ENCODE measurements around the gene PJA2. TPM values are rescaled to one million over a fixed set of nuclear protein-coding genes. Genes with fewer than 3 reads are reported as not detected.
"Not testable (repeated sequence)": the region's sequence is repeated elsewhere in the genome, so short reads cannot be mapped to it uniquely, and the experiment has no call there.

PJA2 gene
- total RNA-seq, 4 donors from 2014 or later, result 160 to 297 (median 181) TPM

DNA sequence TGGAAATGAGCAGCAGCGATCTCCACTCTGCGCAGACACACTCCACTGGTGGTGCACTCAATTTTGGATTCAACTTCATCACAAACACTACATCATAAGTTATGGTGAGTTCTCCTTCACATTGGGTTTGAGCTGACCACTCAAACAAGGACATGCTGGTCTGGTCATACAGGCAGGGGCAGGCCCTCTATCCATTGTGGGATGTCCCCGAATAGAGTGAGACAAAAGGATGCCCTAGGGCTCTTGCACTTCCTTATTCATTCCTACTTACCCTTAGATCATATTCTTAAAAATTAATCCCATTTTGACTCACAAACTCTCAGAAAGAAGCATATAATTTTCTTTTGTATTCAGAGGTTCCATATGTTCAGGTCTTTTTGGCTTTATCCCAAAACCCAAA is 16.3 kb upstream of the PJA2 start:
- no peak for ATAC-seq
- Histone ChIP-seq H3K4me1 (peaks cover 0 to 20% (median 0%) of the 10 kb centered on the region in 3 donors), H3K36me3 (no peaks in the 10 kb centered on the region), H3K27ac (no peak overlapping the region), H3K4me3 (no peak overlapping the region), H3K27me3 (no peaks in the 10 kb centered on the region), H3K9me3 (no peaks in the 10 kb centered on the region)
- no peak for TF ChIP-seq EP300 (IDR thresholded peaks at IDR 0.05)
- TF ChIP-seq, protein P1, sequence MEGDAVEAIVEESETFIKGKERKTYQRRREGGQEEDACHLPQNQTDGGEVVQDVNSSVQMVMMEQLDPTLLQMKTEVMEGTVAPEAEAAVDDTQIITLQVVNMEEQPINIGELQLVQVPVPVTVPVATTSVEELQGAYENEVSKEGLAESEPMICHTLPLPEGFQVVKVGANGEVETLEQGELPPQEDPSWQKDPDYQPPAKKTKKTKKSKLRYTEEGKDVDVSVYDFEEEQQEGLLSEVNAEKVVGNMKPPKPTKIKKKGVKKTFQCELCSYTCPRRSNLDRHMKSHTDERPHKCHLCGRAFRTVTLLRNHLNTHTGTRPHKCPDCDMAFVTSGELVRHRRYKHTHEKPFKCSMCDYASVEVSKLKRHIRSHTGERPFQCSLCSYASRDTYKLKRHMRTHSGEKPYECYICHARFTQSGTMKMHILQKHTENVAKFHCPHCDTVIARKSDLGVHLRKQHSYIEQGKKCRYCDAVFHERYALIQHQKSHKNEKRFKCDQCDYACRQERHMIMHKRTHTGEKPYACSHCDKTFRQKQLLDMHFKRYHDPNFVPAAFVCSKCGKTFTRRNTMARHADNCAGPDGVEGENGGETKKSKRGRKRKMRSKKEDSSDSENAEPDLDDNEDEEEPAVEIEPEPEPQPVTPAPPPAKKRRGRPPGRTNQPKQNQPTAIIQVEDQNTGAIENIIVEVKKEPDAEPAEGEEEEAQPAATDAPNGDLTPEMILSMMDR (IDR thresholded peaks at IDR 0.05), result no peak
- TF ChIP-seq POLR2A (IDR thresholded peaks at IDR 0.05), result no peak
- TF ChIP-seq POLR2AphosphoS5 (IDR thresholded peaks at IDR 0.05), result no peak
- 93 to 96% methylated on average over 2 to 3 of the region's 3 CpGs for WGBS, 2 donors (ENCODE audit: low coverage in 1 of 2)

DNA sequence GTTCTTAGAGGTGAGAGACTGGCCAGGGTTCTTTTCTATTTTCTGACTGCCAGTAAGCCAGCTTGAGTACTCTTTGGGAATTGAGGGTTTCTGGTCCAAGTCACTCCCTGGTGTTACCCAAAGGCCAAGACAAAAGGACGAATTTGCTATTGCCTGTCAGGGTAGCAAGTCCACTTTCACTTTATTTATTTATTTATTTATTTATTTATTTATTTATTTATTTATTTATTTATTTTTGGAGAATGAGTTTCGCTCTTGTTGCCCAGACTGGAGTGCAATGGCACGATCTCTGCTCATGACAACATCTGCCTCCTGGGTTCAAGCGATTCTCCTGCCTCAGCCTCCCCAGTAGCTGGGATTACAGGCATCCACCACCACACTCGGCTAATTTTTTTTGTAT is 15.7 kb upstream of the PJA2 start:
- WGBS, 2 donors (ENCODE audit: low coverage in 1 of 2), result 97% methylated on average over 3 of the region's 5 CpGs; no CpG with 5 or more reads in 1 of the 2 donors
- not testable (repeated sequence) for H3K27ac ChIP-seq, H3K4me3 ChIP-seq, H3K9me3 ChIP-seq, H3K27me3 ChIP-seq, H3K36me3 ChIP-seq, ATAC-seq
- peaks cover 0 to 20% (median 0%) of the 10 kb centered on the region in 3 donors for H3K4me1 ChIP-seq

DNA sequence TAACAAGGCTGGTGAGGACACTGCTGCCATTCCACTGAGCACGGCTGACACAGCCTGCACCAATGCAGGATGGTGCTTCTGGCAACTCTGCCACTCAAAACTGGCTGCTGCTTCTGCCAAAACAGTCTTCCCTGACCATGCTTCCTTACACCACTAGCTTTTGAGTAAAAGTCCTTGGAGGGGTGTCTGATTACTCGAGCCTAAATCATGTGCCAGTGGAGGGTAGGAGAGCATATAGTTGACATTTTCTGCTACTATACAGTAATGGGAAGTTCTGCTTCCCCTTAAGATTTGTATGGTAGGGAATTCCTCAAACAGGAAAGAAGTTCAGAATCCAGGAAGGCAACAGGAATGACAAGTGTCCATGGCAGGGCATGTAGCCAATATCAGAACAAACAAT is 12.2 kb upstream of the PJA2 start:
- no peak for ATAC-seq
- Histone ChIP-seq H3K27ac (no peak overlapping the region), H3K4me3 (no peak overlapping the region), H3K4me1 (peaks cover 0 to 6% (median 0%) of the 10 kb centered on the region in 3 donors), H3K27me3 (no peaks in the 10 kb centered on the region), H3K36me3 (no peaks in the 10 kb centered on the region), H3K9me3 (no peaks in the 10 kb centered on the region)
- TF ChIP-seq POLR2AphosphoS5 (IDR thresholded peaks at IDR 0.05), result no peak
- TF ChIP-seq POLR2A (IDR thresholded peaks at IDR 0.05), result no peak
- no peak for TF ChIP-seq EP300 (IDR thresholded peaks at IDR 0.05)
- TF ChIP-seq, protein P1 (IDR thresholded peaks at IDR 0.05), result no peak
- 56% methylated on average over 2 of the region's 2 CpGs; no CpG with 5 or more reads in 1 of the 2 donors for WGBS, 2 donors (ENCODE audit: low coverage in 1 of 2)

DNA sequence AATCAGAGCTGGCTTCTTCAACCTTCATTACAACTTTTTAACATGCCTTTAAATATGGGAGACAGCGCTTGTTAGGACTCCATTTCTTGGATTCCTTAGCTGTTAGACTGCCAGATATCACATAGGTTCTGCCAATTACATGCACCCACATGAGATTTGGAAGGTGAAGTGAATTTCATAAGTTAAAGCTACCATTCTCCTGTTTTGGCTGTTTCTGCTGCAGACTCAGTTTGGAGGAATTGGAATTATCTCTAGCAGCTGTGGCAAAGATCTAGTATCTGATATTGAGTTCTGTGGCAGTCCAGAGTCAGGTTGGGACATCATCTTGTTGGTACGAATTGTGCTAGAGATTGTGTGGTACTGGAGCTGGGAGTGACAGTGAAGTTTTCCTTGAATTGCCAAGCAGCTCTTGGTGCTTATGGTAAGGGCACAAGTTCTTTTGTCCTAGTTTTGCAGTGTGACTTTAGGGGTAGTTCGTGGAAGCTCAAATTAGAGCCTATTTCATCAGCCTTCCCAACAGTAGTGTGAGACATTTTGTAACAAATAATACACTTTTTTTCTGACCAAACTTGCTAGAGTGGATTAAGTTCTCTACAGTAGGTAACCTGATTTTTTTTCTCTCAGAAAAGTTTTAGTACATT is 9.1 kb upstream of the PJA2 start:
- peaks cover 0 to 5% (median 0%) of the 10 kb centered on the region in 3 donors for H3K9me3 ChIP-seq
- TF ChIP-seq, protein P1 (IDR thresholded peaks at IDR 0.05), result no peak
- TF ChIP-seq POLR2AphosphoS5 (IDR thresholded peaks at IDR 0.05), result no peak
- TF ChIP-seq EP300 (IDR thresholded peaks at IDR 0.05), result no peak
- TF ChIP-seq POLR2A (IDR thresholded peaks at IDR 0.05), result no peak
- no peak overlapping the region for H3K4me3 ChIP-seq
- H3K4me1 ChIP-seq, result peaks cover 0 to 3% (median 0%) of the 10 kb centered on the region in 3 donors
- no peak for ATAC-seq
- H3K36me3 ChIP-seq, result no peaks in the 10 kb centered on the region
- H3K27me3 ChIP-seq, result no peaks in the 10 kb centered on the region
- H3K27ac ChIP-seq, result peak overlapping the region in 1 of 4 donors; percentile 9
- 82 to 89% methylated on average over 1 to 3 of the region's 3 CpGs for WGBS, 2 donors (ENCODE audit: low coverage in 1 of 2)

DNA sequence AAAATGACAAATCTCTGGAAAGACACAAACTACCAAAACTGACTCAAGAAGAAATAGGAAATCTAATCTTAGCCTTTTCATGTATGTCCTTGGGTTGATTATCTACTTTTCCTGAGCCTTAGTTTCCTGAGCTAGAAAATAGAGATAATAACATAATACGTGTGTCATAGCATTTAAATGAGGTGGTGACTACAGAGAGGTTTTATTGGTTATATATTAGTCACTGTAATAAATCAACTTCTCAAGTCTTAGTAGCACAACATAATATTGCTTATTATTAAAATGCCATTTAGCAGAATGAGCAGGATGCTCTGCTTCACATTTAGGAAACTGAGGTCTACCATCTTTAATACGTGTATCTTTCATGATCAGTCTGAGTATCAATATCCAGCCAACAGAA is 7.1 kb upstream of the PJA2 start:
- ATAC-seq, result no peak
- Histone ChIP-seq H3K4me1 (peaks cover 12 to 22% (median 14%) of the 10 kb centered on the region in 3 donors), H3K9me3 (peaks cover 0 to 5% (median 0%) of the 10 kb centered on the region in 3 donors), H3K27ac (no peak overlapping the region), H3K36me3 (no peaks in the 10 kb centered on the region), H3K27me3 (no peaks in the 10 kb centered on the region), H3K4me3 (no peak overlapping the region)
- 69 to 90% methylated on average over 2 of the region's 2 CpGs for WGBS, 2 donors (ENCODE audit: low coverage in 1 of 2)
- TF ChIP-seq POLR2AphosphoS5 (IDR thresholded peaks at IDR 0.05) (no peak), POLR2A (IDR thresholded peaks at IDR 0.05) (no peak), EP300 (IDR thresholded peaks at IDR 0.05) (no peak)
- TF ChIP-seq, protein P1 (IDR thresholded peaks at IDR 0.05), result no peak

DNA sequence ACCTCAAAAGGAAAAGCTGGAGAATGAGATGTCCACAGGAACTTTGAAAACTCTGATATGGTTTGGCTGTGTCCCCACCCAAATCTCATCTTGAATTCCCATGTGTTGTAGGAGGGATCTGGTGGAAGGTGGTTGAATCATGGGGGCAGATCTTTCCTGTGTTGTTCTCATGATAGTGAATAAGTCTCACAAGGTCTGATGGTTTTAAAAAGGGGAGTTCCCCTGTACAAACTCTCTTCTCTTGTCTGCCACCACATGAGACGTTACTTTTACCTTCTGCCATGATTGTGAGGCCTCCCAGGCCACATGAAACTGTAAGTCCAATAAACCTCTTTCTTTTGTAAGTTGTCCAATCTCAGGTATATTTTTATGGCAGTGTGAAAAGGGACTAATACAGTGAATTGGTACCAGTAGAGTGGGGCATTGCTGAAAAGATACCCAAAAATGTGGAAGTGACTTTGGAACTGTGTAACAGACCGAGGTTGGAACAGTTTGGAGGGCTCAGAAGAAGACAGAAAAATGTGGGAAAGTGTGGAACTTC is 4.2 kb upstream of the PJA2 start:
- not testable (repeated sequence) for H3K9me3 ChIP-seq, ATAC-seq, H3K4me3 ChIP-seq, H3K36me3 ChIP-seq, H3K27me3 ChIP-seq
- 90 to 94% methylated on average over 2 of the region's 2 CpGs for WGBS, 2 donors (ENCODE audit: low coverage in 1 of 2)
- H3K27ac ChIP-seq, result peak overlapping the region in 3 of 4 donors; percentile 96 to 99 (median 98)
- H3K4me1 ChIP-seq, result peaks cover 15 to 34% (median 23%) of the 10 kb centered on the region in 3 donors

All from gastroesophageal sphincter (tissue), 4 donors.